T1000 (cell line): ENCODE data around the gene EDDM3A.
"Not testable (repeated sequence)": the region's sequence is repeated elsewhere in the genome, so short reads cannot be mapped to it uniquely, and the experiment has no call there.

Experiments
- DNase-seq: peaks from one replicate; lab custom pipeline; 2025; ENCODE audit warnings: mixed read lengths; lab: John Stamatoyannopoulos, UW

The EDDM3A gene, protein sequence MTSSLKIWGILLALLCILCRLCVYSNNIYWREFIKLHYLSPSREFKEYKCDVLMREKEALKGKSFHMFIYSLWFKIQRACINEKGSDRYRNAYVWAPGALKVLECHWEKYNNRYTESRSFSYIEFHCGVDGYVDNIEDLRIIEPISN

DNA sequence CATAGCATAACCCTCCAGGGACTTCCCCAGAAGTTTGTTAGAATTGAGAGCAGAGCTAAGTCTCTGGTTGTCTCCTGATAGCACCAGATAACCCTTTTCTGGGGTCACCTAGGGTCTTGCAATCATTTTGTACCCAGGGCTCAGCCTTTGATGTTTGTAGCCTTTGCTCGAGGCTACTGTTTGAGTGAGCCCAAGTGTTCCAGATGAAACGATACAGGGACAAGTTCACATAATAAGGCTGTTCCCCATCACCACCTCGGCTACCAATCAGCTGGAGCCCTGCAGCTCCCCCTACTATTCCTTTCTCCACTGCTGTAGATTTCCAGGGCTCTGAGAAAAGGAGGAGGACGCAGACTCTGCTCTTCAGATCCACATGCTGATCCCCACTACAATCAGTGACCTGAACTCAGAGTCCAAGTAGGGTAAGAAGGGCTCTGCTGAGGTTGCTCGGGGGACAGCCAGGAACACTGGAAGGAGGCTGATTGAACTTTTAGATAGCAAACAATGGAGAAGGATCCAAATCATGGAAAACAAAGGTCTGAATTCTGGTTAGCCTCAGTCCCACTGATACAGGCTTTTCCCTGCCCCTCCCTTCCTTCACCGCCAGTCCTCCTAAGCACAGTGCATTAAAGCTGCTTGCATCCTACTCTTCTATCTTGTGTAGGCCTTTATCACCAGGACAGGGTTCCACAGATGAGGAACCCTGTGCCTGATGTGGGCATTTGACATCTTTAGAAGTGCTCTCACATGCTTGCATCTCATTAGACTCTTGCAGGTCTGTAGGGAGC is at the start of gene EDDM3A:
Gene EDDM3A (plus strand): TSS at position 317 of the 788 bp plus-strand sequence. CDS start 1,694 bp downstream, outside the sequence.
- DNase-seq: no peak

DNA sequence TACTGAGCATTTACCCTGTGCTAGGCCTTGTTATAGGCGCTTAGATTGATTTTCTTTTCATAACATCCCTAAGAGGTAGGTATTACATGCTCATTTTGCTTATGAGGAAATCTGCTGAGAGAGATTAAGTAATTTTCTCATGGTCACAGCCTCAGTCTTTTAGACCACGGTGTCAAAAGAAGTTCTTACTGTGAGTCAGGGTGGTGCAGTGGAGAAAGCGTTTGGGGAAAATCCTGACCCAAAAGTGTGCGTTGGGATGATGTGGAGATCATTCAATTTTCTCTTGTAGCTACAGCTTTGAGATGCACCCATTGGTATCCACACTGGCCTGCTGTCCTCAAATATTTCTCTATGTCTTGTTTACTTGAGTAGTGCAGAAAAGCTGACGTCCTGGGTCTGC is 48.9 kb upstream of the EDDM3A start:
- no peak for DNase-seq

DNA sequence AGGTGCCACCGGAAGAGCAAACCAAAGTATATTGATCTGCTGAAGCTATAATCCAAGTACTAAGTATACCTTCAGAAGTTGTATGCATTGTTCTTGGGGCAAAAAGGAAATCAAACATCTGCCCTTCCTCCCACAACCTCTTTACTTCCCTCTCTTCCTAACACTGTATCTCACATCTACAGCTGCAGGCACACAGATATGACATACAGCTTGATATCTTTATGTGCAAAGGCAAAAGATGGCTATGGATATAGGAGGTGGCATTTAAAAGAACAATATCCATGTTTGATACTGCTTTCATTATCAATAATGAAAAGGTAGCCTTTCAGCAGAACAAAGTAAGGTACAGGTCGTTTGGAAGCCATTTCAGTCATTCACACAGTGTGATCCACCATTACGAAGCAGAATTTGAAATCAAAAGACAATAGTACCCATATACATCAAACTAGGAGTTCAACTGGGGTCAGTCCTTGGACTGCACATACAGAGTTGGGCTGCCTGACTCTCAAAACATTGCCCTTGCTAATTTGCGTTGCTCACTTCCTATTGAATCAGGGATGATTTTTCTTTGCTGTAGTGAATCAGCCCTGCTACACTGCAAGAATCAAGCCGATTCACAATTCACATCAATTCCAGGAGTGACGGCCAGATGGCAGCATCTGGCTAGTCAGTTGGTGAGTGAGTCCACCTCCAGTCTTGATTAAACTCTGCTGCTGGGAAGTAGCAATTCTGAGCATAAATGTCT is 48.2 kb upstream of the EDDM3A start:
- DNase-seq: peak; percentile 32

DNA sequence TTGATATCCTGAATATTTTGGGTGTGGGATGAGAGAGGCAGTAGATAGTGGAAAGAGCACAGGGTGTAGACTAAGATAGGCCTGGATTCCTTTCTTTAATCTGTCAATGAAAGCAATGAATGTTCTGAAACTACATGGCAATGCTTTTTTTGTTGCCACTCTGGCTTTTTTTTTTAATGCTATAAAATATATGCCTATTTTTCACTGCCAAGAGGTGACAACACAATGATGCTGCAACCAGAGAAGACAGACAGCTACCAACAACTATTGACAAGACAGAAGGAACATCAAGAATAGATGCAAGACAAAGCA is 47.7 kb upstream of the EDDM3A start:
- no peak for DNase-seq

DNA sequence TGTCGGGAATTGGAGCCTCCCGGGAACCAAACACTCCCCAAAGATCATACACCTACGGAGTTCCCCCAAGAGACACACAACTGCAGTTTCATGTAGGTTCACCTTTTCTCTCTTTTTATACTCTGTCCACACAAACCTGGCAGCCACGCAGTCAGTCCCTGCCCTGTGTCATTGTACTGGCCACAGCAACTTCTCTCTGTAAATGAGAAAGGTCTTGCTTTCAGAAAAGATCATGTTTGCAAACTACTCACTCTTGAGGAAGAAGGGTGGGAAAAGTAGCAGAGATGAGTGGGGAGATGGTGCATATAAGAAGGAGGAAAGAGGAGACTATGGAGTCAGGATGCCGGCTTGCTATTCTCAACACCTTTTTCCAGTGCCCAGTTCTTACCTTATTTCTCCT is 46.8 kb upstream of the EDDM3A start:
- DNase-seq: no peak

DNA sequence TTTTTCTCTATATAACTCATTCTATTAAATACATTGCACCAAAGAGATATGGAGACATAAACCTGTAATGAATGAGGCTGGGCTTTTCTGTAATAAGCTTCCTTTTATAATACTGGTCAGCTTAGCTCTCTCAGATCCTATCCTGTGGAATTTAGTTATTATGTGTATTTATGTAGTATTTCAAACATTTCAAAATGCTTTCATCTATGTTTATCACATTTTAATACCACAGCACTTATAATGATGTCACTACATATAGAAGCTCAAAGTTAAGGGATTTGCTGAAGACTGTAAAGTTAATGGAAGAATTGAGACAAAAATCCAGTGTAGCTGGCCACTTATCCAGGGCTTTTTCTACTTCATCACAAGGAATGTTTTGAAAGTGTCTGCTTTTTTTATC is 45.8 kb upstream of the EDDM3A start:
- DNase-seq: no peak

DNA sequence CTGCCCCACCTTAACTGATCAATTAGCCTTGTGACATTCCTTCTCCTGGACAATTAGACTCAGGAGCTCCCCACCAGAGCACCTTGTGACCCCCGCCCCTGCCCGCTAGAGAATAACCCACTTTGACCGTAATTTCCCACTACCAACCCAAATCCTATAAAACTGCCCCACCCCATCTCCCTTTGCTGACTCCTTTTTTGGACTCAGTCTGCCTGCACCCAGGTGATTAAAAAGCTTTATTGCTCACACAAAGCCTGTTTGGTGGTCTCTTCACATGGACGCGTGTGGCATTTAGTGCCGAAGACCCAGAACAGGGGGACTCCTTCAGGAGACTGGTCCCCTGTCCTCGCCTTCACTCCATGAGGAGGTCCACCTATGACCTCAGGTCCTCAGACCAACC is 44.7 kb upstream of the EDDM3A start:
- not testable (repeated sequence) for DNase-seq

DNA sequence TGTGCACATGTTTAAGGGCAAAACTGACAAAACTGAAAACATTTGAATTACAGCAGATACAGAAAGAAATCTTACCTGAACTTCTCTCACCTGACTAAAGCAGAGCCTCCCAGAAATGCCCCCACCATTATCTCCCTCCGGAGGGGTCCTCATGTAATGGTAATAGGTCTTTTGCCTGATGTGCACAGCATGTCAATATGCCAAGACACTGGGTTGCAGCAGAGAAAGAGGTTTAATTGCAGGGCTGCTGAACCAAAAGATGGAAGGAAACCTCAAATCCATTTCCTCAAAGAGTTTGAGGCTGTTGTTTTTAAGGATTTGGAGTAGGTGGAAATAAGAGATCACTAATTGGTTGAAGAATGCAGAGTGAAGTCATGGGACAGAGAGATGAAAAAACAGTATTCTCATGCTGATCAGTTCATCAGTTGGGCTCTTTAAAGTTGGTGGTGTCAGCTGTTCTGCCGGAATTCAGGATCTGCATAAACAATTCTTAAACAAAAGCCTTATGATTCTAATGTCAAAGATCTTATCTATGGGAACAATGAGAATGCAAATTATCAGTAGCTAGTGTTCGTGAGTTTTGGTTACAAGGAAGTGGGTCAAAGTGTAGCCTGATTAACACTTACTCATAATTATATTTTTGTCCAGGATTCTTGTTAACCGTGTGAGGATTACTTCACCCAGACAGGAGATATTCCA is 38.9 kb upstream of the EDDM3A start:
- DNase-seq: no peak

DNA sequence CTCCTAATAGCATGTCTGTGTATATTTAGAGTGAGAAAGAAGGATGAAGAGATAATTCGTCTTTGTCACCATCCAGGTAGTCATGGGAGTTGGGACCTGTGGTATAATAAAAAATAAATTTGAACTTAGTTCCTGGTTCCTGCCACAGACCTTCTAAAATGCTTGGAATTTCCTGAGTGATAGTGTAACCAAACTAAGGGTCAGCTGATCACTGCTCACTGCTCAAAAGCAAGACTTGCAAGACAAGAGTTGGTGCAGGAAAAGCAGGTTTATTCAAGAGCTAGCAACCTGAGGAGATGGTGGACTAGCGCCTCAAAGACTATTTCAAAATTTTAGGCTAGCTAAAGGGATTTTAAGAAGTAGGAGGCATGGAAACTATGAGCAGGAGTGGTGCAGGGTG is 38.1 kb upstream of the EDDM3A start:
- no peak for DNase-seq

DNA sequence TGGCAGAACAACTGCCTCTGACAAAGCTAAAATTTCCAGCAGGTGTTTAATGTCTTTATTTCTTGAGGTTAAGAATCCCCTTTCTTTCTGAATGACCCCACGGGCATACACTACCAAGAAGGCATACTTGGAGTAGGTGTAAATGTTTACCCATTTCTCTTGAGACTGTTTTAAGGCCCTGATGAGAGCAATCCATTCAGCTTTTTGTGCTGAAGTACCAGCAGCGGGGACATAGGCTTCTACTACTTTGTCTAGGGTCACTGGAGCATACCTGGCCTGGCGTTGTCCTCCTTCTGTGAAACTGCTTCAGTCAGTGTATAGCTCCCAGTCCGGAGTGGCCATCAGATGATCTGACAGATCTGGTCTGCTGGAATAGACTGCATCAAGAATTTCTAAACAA is 34.4 kb upstream of the EDDM3A start:
- DNase-seq: no peak

DNA sequence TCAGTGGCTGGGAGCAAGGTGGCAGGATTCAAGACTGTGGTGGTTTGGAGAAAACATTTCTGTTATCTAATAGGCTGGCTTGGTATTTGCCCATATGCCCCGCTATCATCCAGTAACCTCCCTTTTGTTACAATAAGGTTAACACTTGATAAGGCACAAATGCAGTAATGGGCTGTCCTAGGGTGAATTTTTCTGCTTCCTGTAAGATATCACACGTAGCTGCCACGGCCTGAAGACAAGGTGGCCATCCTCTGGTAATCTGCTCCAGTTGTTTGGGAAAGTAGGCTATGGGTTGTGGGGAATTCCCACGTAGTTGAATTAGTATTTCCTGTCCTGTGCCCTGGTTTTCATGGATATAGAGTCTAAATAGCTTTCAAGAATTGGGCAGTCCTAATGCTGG is 34.0 kb upstream of the EDDM3A start:
- DNase-seq: no peak

DNA sequence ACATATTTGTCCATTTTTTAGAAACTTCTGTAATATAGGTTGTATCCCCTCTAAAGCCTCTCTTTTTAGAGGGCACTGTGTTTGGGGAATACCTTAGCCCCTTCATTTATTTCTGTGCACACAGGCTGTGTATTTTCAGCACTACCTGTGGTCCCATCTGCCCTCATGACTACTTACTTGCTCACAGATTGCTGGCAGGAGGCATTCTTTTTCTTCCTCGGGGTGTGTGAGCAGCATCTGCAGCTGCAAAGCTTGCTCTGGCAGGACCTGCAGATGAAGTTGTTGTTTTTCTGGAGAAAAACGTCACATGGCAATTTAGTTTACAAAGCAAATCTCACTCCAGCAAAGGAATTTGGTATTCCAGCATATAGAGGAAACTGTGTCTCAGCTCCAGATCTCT is 32.8 kb upstream of the EDDM3A start:
- DNase-seq: no peak

DNA sequence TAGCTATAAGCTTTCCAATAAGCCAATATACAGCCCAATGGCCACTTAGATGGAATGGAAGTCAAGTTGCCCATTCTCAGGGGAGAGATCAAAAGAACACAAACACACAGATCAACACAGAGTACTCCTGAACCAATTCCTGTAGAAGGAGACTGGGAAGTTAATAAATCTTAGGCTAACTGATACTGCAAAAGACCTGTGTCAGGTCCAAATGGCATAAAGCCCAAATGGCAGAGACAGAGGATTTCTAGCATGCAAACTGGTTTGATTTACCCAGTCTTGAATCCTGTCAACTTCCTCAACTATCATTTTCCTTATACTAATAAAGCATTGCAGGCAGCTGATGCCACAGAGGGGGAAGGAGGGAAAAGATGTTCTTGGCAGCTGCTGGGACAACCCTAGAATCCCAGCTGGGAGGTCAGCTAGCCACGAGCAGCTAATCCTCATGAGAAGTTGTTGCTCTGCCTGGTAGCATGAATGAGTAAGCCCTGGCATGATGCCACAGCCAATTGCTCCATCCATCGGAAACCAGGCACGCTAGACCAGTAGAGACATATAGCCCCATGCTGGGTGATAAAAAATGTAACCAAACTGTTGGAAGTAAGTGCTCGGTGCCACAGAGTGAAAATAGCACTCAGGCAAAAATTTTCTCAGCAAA is 31.0 kb upstream of the EDDM3A start:
- DNase-seq: no peak

DNA sequence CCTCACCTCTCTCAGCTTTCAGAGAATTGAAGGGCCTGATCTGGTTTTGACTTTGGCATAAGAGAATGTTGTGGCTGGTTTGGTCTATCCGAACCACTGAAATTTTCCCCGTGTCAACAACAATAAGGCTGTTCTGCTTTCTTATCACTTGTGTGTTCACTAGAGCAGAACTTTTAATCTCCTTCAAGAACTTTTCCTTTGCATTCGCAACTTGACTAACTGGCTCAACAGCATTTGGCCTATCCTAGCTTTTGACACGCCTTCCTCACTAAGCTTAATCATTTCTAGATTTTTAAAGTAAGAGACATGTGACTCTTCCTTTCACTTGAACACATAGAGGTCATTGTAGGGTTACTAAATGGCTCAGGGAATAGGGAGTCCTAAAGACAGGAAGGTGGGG is 25.9 kb upstream of the EDDM3A start:
- no peak for DNase-seq

DNA sequence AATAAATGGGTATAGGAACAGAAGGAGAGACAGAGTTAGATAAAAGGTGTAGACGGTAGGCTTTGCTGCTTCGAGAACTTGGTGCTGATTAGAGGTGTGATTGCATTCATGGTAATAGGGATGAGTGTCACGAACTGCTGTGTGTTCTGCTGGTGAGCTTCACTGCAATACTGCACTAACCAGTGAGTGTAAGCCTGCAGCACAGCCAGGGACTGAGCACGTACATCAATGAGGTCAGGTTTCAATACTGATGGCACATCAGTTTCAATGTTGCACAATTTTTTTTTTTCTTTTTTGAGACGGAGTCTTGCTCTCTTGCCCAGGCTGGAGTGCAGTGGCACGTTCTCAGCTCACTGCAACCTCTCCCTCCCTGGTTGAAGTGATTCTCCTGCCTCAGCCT is 24.9 kb upstream of the EDDM3A start:
- DNase-seq: no peak

DNA sequence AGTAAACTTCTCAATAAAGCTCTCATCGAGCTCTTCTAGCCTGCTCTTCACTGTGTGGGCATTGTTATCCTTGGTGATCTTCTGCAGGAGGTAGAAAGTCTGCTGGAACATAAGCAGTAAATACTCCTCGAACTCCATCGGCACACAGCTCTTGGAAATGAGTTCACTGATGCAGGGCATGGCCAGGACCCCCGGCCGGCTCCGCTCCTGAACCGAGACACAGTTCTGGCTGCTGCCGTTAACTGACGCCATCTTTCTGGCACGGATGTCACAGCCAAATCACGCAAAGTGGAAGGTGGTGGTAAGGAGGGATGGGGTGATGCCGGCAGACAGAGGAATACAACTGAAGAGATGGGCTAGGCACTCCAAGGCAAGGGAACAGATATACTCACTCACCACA is 23.7 kb upstream of the EDDM3A start:
- DNase-seq: no peak

DNA sequence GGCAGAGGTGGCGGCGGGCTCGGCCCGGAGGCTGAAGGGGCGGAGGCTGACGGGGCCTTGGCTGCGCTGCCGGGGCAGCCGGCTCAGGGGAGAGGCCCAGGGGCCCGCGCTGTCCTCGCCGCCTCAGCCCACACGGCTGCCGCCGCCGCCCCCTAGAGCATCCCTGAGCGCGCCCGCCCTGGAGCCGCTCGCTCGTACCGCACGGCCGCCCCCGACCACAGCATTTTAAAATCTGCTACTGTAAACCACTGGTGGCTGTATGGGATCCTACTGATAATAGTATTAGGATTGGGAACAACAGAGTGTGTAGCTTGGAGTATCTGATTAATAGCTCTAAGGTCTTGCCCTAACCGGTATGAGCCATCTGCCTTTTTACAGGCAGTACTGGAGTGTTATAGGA is 22.2 kb upstream of the EDDM3A start:
- no peak for DNase-seq

DNA sequence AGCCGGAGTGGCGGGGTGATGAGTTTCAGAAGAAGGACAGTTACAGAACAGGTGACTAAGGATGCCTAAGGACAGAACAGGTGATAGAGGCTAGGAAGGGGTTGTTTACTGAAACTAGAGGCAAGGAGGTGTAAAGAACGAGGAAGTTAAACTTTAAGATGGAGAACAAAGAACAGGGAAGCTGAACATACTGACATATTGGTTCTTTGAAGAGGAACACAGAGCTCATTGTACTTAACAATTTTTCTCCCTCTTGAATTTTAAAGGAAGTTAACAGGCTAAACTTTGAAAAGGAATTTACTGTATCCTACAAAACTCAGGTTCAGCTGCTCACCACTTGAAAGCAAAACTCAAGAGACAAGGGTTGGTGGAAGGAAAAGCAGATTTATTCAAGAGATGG is 19.6 kb upstream of the EDDM3A start:
- DNase-seq: not testable (repeated sequence)

DNA sequence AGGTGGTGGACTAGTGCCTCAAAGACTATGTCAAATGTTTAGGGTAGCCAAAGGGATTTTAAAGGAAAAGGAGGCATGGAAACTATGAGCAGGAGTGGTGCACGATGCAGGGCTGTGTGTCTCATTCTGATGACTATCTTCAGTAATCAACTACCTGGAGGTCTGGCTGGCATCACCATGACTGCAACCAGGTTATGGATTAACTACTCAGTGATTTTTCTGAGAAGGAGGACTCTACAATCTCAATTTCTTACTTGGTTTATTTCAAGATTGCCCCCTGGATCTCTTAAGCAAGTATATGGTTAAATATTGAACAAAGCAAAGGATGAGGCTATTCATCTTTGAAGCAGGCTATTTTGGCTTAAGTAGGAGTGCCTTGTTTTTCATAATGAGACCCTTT is 19.2 kb upstream of the EDDM3A start:
- no peak for DNase-seq

DNA sequence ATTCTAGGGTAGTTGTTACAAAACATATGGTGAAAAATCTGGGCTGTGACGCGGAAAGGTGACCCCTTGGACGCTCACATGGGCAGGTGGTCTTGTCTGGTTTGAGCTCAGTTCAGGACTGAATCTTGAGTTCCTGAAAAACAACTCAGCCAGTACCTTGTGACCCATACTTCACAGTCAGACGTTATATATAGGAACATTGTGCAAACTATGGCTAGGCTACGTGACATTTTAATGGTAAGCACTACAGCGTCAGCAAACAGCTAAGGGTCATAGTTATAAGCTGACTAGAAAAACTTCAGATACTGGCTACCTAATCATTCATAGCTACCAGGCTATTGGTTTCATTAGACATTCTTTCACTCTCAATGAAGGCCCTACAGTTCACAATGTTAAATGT is 14.8 kb upstream of the EDDM3A start:
- DNase-seq: no peak

DNA sequence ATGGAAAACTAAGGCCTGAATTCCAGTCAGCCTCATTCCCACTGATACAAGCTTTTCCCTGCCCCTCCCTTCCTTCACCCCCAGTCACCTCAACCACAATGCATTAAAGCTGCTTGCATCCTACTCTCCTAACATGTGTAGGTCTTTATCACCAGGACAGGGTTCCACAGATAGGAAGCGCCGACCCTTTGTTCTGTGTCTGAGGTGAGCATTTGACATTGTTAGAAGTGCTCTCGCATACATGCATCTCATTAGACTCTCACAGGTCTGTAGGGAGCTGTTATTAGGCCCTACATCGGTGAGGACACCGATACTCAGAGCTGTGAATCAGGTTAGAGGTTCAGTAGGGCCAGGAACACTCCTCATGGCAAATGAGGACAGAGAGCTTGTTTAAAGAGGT is 13.2 kb upstream of the EDDM3A start:
- no peak for DNase-seq

DNA sequence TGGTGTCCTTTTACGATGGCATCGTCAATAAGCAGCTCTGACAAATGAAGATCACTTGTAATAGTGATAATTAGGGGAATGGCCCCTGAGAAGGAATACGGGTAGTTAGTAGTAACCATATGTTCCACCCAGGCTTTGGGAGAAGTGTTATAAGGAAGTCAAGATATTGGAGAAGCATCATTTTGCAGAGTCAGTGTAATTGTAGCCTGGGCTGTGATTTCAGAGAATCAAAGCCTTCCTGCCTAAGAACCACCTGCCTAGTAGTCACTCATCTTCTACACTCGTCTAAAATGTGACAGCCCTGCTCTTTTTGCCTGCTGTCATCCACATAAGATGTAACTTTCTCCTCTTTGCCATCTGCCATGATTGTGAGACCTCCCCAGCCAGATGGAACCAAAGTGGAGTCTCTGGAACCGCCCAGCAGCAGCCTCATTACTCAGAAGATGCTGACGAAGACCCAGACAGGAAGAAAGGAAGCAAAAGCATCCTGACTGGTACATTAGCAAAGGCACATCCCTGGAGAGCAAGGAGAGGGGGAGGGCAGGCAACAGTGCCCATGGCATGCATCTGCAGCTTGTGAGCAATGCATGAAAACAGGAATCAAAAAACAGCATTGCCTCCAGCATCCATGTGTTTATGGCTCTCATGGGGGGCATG is 12.6 kb upstream of the EDDM3A start:
- DNase-seq: no peak
